ENCODE data around the gene ELAPOR2.
"Not testable (repeated sequence)": the region's sequence is repeated elsewhere in the genome, so short reads cannot be mapped to it uniquely, and the experiment has no call there.

DNA sequence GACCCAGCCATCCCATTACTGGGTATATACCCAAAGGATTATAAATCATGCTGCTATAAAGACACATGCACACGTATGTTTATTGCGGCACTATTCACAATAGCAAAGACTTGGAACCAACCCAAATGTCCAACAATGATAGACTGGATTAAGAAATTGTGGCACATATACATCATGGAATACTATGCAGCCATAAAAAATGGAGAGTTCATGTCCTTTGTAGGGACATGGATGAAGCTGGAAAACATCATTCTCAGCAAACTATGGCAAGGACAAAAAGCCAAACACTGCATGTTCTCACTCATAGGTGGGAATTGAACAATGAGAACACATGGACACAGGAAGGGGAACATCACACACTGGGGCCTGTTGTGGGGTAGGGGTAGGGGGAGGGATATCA, 37.9 kb upstream of the ELAPOR2 start:
- TF ChIP-seq, protein P1, sequence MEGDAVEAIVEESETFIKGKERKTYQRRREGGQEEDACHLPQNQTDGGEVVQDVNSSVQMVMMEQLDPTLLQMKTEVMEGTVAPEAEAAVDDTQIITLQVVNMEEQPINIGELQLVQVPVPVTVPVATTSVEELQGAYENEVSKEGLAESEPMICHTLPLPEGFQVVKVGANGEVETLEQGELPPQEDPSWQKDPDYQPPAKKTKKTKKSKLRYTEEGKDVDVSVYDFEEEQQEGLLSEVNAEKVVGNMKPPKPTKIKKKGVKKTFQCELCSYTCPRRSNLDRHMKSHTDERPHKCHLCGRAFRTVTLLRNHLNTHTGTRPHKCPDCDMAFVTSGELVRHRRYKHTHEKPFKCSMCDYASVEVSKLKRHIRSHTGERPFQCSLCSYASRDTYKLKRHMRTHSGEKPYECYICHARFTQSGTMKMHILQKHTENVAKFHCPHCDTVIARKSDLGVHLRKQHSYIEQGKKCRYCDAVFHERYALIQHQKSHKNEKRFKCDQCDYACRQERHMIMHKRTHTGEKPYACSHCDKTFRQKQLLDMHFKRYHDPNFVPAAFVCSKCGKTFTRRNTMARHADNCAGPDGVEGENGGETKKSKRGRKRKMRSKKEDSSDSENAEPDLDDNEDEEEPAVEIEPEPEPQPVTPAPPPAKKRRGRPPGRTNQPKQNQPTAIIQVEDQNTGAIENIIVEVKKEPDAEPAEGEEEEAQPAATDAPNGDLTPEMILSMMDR (IDR thresholded peaks at IDR 0.05 in 4 of 5, conservative IDR thresholded peaks at IDR 0.05 in 1 of 5), result not testable (repeated sequence)
- not testable (repeated sequence) for TF ChIP-seq POLR2A (IDR thresholded peaks at IDR 0.05)

Measured in gastrocnemius medialis (tissue), 4 donors.